CD4-positive, alpha-beta T cell treated with Interleukin-6 for 4 hours (primary cell): Measurements from ENCODE around the gene FUCA2.
"Not testable (repeated sequence)": the region's sequence is repeated elsewhere in the genome, so short reads cannot be mapped to it uniquely, and the experiment has no call there.

ENCODE experiments used
- DNase-seq: peaks from one replicate; pipeline ENCODE4 v3.0.0-alpha.2; 2020; ENCODE audit warnings: mixed read lengths

The FUCA2 gene

DNA sequence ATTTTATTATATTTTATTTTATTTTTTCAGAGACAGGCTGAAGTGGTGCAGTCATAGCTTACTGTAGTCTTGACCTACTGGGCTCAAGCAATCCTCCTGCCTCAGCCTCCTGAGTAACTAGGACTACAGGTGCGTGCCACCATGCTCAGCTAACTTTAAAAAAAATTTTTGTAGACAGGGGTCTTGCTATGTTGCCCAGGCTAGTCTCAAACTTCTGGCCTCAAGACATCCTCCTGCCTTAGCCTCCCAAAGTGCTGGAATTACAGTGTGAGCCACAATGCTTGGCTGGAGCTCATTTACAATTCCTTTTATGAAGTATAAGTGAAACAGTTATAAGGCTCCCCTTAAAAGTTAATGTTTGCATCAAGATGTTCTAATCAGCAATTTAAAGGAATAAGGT is 14.5 kb downstream of the FUCA2 start:
- DNase-seq = no peak

DNA sequence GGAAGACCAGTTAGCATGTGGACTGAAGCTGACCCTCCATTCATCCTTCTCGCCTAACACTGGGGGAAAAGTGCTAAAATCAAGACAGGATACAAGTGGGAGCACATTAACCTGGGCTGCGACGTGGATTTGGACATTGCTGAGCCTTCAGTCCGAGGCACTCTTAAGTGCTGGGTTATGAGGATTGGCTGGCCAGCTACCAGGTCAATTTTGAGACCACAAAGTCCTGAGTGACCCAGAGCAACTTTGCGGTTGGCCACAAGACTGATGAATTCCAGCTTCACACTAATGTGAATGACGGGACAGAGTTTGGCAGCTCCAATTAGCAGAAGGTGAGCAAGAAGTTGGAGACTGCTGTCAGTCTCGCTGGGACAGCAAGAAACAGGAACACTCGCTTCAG is 20.7 kb downstream of the FUCA2 start:
- DNase-seq = no peak

DNA sequence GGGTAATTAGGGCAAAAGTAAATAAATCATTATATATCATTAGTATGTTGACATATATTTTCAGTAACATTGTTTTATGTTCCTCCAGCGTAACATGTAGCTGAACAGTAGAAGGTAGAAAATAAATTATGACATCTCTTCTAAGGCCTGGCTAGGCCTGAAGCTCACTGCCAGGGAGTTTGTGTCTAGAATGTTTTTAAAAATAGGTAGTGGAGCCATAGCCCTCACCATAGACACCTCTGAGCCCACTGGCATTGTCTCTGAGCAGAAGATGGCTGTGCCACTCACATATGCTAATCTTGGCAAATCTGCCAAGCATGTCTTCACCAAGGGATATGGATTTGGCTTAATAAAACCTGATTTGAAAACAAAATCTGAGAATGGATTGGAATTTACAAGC is 21.3 kb downstream of the FUCA2 start:
- DNase-seq = no peak

DNA sequence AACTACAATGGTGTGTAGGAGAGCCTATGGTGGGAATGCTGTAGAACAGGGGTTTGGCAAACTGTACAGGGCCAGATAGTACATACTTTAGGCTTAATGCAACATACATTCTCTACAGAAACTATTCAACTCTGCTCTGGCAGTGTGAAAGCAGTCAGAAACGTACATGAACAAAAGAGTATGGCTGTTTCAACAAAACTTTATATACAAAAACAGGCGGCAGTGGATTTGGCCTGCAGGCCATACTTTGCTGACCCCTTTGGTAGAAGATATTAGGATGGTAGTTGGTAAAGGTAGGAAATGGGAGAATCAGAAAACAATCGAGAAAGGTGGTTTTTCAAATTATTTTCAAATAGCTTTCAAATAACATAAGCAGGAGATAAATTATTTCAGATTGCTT is 24.8 kb downstream of the FUCA2 start:
- DNase-seq = no peak

DNA sequence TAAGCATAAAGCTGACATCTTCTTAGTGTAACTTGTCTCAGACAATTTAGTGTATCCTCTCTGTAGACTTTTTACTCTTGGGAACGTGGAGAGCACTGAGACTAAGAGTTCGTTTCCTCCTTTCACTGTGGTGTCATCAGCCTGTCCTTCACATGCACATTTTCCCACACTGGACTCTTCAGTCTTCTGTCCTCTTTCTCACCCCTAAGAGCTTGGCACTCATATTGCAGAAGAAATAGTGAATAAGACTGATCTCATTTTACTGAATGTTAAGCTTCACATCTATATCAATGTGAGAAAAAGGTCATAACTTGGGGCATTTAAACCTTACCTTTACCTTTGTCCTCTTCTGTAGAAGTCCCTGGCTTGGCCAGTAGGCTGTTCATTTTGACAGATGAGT is 25.6 kb downstream of the FUCA2 start:
- DNase-seq = no peak

DNA sequence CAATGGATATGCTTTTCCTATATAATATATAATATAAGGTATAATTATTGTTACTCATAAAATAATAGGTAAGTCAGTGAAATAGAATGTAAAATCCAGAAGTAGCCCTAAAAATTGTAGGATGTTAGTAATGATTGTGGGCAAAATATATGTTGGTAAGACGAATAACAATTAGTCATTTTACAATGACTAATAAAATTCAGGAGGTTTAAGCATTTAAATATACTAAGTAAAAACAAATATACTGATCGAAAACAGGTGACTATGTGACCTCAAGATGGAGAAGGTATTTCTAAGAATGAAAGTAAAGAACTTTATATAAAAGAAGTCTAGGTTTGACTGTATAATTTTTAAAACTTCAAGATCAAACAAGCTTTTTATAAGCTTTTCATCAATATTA is 28.9 kb downstream of the FUCA2 start:
- no peak for DNase-seq

DNA sequence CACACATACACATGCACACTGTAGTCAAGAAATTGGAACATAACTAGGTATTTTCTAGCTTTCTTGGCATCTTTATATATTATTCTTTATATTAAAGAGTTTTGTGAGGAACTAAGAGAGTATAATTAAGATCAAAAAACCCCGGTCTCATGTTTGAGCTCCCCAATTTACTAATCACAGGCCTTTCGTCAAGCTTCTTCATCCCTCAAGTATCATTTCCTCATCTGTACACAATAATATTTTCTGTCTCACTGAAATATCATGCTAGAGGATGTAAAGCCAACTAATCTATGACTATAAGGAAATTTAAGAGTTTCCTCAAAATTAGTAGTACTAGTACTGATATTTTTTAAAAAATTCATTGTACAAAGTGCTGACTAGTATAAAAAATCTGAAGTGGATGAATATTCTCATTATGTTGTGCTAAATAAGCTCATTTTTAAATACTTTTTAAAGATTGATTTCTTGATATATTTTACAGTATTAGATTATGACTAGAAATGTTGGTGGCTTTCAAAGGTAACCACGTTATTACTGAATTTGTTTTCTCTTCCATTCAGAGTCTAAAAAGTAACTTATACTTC is 32.9 kb downstream of the FUCA2 start:
- DNase-seq = no peak

DNA sequence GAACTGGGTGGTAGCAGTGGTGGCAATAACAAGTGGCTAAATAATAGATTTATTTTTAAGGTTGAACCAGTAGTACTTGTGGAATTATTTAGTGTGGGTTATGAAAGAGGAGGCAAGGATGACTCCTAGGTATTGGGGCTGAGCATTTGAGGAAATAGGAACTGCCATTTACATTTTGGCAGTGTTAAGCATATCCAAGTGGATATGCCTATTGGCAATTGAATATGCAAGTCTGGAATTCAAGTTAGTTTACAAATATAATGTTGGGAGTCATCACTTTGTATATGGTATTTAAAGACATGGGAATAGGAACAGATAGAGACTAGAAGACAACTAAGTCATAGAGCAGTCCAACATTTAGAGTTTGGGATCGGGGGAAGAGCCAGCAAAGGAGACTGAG is 35.0 kb downstream of the FUCA2 start:
- no peak for DNase-seq

DNA sequence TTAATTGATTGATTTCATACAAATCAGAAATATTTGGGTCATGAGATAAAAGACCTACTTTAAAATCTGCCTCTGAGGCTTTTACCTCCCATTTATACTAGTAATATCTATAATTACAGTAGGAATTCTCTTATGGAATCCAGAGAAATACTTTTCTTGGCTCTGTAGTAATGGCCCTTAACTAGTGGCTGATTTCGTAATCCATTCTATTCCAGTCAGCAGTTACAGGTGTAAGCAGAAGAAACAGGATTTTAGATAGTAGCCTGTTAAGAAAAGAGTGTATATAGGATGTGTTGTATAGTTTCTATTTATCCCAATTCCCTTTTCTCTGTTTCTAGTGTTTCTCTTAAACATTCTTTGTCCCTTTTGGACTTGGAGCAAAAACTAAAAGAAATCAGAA is 39.7 kb downstream of the FUCA2 start:
- DNase-seq = no peak

DNA sequence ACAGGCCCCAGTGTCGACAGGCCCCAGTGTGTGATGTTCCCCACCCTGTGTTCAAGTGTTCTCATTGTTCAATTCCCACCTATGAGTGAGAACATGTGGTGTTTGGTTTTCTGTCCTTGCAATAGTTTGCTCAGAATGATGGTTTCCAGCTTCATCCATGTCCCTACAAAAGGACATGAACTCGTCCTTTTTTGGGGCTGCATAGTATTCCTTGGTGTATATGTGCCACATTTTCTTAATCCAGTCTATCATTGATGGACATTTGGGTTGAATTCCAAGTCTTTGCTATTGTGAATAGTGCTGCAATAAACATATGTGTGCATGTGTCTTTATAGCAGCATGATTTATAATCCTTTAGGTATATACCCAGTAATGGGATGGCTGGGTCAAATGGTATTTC is 42.7 kb downstream of the FUCA2 start:
- DNase-seq = not testable (repeated sequence)

DNA sequence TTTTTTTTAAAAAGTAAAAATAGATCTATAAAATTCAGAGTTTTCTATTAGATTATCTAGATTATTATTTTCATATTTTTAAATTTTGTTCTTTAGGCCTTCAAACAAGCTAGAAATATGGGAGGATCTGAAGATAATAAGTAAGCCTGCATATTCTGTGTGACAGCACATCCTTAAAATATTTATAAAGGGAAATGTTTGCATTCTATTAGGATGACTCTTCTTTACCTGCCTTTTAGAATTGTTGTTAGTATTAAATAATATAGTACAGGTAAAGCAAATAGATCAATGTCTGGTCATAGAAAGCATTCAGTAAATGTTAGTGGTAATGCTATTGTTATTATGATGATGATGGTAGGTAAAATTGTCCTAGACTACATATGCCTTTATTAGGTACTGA is 43.5 kb downstream of the FUCA2 start:
- DNase-seq = no peak

DNA sequence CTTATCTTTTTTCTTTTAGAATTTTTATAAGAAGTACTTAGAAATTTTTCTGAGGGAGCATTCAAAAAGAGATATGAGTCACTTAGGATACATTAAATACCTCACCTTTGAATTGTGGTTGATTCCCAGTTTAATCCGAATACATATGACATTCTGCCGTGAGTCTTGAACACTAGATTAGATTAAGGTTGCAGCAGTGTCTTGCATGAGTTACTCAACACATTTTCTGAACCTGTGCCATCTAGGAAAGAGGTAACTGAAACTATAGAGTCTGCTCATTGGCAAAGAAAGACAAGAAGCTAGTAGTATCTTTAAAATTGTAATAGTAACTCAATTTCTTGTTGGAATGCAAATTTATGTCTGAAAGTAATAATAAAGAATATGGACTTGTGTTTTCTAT is 46.0 kb downstream of the FUCA2 start:
- DNase-seq = no peak

DNA sequence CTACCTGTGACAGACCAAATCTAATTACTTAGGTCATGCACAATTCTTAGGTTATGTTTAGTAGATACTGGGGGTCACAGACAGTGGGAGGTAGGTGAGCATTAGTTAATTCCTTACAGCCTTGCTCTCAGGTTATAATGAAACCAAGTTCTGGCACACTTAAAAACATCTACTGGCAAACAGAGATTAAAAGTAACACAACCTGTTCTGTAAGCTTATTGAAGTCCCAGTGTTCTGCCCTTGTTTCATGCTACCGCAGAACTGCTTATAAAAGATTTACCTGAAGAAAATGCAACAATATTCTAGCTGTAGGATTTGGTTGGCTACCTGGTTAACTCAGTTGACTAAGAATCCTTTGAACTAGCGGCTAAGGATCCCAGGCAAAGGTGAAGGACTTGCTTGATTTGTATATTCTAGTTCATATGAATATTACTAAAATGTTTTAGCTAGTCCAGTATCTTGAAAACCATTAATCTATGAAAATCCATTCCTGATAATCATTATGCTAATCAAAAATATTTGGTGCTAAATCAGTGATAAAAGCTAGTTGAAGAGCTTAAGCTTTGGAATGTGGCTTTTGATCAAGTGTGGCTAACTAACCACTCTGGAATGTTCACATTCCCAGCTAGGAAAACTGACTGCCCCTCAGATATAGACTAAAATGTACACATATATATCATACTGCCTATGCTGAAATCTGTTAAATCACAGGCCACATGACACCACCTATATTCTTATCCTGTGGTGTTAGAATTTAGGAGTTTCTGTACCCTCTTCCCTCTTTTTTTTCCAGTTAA is 53.8 kb downstream of the FUCA2 start:
- no peak for DNase-seq

DNA sequence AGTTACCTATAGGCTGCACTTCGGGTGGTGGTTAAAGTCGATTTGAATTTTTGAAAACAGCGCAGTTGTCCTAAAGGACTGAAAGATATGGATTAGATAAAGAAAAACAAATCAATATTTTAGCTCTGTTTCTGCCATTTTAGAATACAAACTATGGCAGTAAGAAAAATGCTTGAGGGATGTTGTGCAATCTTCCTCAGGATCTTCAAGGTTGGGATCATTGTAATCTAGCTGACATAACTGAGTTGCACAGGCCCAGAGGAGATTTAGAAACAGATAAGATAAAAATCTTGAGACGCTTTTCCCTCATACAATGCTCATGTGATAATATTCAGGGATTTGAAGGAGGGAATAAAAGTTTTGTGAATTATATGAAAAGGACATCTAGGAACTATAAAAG is 60.0 kb downstream of the FUCA2 start:
- no peak for DNase-seq

DNA sequence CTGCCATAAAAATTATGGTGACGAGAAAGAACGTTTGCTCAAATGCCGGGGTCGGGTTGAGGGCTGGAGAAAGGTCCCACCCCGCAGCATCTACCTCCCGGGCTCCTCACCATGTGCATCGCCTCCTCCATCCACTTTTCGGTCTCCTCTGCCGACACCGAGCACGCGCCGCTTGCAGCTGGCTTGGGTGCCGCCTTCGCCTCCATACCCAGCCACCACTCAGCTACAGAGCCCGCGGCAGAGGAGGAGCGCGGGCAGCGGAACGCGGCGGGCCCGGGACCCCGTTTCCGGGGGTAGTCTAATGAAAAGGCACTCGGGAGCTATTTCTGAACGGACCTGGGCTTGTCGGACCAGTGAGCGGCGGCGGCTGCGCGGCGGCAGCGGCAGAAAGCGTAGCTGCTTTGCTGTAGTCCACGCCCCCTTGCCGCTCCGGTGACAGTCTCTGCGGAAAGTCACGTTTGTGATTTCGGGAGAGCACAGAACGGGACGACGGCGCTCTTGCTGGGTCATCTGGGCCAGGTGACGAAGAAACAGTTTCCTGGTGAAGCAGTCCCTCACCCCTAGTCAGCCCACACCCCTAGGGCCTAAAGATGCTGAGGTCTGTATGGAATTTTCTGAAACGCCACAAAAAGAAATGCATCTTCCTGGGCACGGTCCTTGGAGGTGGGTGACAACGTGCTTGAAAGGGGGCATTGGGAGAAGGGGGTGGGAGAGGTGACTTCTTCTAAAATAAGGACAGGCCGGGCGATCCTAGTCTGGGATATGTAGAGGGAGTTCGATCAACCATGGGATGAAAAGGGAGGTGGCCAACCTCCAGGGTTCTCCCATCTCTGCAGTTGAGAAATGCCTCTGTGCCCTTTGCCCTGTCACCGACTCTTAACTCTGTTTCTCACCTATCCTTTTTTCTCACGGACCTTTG is 60.8 kb downstream of the FUCA2 start, which contains the start of the genes ADAT2 and PEX3:
ADAT2 (minus strand) TSS at position 243 of the 919 bp plus-strand sequence; CDS start at position 206, 37 bp downstream.
PEX3 (plus strand) TSS at position 353 of the 919 bp plus-strand sequence; CDS start at position 591, 238 bp downstream.
- peak; percentile 94 for DNase-seq

DNA sequence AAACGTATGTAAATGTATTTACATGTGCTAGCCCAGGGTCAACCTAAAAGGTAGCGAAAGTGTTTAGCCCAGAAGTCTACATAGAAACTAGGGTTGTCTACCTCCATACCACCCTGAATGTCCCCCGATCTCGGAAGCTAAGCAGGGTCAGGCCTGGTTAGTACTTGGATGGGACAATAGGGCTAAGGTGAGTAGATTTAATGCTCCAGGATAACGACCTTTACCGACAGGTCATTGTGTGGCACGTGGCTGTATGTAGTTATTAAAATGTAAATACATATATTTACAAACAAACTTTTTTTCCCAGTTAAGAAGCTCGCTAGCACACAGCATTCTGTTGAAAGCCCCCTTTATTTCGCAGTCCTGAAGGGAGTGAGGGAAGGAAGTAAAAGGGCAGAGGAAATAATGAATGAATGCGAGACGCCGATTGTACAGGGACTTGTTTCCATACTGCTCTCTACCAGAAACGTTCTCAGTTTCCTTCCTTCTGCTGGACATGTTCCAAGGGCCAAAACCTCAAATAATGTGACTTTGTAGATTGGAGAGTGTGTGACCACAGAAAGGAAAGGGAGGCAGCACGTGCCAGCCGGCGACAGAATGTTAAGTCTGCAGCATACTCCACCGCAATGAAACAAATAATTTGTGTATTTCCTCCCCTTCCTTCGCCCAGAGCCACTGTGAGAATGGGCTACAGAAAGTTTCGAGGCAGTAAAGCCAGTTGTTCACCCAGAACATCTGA is 61.6 kb downstream of the FUCA2 start:
- peak; percentile 27 for DNase-seq

DNA sequence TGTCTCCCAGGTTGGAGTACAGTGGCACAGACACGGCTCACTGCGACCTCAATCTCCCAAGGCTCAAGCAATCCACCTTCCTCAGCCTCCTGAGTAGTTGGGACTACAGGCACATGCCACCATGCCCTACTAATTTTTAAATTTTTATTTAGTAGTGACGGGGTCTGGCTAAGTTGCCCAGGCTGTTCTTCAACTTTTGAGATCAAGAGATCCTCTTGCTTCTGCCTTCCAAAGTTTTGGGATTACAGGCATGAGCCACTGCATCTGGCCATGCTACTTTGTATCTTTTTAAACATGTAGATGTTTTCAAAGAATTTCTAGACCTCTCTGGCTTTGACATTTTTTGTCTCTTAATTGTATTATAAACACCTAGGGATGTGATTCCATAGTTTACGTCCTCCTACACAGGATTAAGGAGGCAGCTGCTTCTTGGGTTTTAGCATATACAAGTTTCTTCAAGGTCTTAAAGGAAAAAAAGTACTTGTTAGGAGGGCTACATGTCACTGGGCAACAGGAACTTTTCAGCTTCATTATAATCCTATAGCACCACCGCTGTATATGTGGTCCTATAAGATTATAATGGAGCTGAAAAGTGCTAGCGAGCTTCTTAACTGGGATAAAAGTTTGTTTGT is 62.3 kb downstream of the FUCA2 start:
- no peak for DNase-seq

DNA sequence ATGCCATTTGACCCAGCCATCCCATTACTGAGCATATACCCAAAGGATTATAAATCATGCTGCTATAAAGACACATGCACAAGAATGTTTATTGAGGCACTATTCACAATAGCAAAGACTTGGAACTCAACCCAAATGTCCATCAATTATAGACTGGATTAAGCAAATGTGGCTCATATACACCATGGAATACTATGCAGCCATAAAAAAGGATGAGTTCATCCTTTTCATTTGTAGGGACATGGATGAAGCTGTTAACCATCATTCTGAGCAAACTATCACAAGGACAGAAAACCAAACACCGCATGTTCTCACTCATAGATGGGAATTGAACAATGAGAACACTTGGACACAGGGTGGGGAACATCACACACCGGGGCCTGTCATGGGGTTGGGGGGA is 63.7 kb downstream of the FUCA2 start:
- not testable (repeated sequence) for DNase-seq
